GM12873 (cell line): ENCODE results near the gene MIEF1.

Experiments used
- TF ChIP-seq, protein P1 (sequence below): IDR thresholded peaks from 2 replicates; pipeline ENCODE4 v1.5.1; 2012; ENCODE audit warnings: low read depth, mild to moderate bottlenecking, moderate library complexity, low read length, control low read depth; ENCODE audit not compliant: insufficient read depth; ENCODE audit errors: missing control alignments

MIEF1 gene

DNA sequence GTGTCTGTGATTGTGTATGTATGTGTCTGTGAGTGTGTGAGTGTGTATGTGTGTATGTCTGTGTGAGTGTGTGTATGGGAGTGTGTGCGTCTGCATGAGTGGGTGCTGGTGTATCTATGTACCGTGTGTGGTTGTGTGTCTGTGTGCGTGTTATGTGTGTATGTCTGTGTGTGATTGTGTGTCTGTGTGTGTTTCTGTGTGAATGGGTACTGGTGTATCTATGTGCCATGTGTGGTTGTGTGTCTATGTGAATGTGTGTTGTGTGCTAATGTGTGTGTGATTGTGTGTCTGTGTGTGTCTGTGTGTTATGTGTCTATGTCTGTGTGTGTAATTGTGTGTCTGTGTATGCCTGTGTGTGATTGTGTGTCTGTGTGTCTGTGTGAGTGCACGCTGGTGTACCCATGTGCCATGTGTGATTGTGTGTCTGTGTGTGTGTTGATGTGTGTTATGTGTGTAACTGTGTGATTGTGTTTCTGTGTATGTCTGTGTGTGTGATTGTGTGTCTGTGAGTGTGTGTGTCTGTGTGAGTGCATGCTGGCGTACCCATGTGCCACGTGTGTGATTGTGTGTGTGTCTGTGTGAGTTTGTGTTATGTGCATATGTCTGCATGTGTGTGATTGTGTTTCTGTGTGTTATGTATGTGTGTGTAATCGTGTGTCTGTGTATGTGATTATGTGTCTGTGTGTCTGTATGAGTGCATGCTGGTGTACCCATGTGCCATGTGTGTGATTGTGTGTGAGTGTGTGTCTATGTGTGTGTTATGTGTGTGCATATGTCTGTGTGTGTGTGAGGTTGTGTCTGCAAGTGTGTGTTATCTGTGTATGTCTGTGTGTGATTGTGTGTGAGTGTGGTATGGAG is 61.7 kb downstream of the MIEF1 start:
- TF ChIP-seq, protein P1, sequence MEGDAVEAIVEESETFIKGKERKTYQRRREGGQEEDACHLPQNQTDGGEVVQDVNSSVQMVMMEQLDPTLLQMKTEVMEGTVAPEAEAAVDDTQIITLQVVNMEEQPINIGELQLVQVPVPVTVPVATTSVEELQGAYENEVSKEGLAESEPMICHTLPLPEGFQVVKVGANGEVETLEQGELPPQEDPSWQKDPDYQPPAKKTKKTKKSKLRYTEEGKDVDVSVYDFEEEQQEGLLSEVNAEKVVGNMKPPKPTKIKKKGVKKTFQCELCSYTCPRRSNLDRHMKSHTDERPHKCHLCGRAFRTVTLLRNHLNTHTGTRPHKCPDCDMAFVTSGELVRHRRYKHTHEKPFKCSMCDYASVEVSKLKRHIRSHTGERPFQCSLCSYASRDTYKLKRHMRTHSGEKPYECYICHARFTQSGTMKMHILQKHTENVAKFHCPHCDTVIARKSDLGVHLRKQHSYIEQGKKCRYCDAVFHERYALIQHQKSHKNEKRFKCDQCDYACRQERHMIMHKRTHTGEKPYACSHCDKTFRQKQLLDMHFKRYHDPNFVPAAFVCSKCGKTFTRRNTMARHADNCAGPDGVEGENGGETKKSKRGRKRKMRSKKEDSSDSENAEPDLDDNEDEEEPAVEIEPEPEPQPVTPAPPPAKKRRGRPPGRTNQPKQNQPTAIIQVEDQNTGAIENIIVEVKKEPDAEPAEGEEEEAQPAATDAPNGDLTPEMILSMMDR: no peak

- TF ChIP-seq, protein P1: no peak
Measured at GRCh38 chr22:39565414-39565944, 63.4 kb downstream of the MIEF1 start.

- TF ChIP-seq, protein P1: no peak
Measured at GRCh38 chr22:39567135-39567946, 65.3 kb downstream of the MIEF1 start.
